Measurements from ENCODE around the gene NQO2.
"Not testable (repeated sequence)": the region's sequence is repeated elsewhere in the genome, so short reads cannot be mapped to it uniquely, and the experiment has no call there.

NQO2 gene

DNA sequence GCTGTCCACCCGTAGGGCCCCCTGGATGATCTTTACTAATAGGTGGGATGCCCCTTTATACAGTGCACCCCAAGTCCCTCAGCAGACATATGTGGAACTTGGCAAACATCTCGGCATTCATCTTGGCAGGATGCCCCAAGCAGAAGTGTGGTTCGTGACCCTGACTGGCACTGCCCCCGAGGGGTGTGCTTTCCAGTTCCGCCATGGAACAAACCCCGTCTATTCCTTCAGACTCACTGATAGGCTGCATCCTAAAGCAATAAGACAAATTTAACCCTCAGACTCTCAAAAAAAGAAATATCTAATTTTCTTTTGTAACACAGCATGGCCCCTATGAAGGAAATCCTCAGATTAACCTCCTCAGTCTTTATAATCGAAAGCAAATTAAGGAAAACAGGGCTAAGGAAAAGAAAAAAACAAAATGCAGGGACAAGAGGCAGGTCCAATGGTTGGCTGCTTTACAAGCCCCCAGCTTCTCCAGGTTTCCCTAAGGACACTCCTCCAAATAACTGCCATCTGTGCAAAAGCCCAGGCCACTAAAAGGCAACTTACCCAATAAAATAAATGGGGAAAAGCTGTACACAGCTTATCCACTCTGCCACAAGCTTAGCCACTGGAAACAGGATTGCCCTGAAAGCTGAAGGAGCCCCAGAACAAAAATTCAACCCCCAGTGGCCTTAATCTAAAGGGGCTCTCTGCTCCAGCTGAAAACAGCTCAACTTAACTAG, 38.1 kb downstream of the NQO2 start:
- no peak for DNase-seq (ENCODE audit: low read depth in 3 of 3)

DNA sequence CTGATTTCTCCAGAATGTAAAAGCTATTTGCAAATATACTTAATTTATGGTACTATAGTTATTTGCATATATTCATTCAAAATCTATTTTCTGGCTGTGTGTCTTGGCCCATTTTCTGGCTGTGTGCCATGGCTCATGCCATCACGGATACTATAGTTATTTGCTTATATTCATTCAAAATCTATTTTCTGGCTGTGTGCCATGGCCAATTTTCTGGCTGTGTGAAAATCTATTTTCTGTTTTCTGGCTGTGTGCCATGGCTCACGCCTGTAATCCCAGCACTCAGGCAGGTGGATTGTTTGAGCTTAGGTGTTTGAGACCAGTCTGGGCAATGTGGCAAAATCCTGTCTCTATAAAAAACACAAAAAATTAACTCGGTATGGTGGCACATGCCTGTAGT, 39.7 kb downstream of the NQO2 start:
- DNase-seq (ENCODE audit: low read depth in 3 of 3), result no peak

DNA sequence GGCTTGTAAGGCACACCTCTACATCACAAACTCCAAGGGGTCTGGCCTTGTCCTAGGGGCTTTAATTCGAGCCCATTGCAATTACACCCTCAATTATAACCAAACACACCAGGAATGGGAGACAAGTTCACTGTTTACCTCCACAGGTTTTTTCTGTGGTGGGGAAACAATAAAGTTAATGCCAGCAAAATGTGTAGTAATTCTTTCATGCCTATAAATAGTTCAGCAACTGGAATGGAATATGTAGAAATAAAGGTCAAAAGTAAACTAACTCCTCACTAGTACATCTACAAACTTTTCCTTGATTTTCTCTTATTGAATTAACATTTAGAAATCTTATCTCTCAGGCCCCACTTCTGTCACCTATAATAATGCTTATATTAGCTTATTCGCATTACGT, 41.5 kb downstream of the NQO2 start:
- DNase-seq (ENCODE audit: low read depth in 3 of 3), result no peak

DNA sequence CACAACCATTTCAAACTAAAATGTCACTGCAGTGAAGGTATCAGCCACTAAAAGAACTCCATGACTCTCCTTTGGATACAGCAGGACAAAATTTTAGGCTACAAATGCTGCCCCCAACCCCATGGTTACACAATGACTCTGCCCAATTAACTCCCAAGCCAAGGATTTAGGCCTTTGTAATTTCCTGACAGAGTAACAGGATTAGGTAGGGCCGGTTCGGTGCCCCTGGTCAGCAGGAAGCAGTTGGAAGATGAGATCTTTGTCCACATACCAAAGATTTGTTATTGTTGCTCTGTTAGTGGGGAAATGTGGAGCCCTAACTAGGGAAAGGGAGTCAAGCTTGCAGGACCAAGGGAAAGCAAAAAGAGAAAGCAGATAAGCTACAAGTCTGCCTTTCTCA, 41.9 kb downstream of the NQO2 start:
- DNase-seq (ENCODE audit: low read depth in 3 of 3), result no peak

DNA sequence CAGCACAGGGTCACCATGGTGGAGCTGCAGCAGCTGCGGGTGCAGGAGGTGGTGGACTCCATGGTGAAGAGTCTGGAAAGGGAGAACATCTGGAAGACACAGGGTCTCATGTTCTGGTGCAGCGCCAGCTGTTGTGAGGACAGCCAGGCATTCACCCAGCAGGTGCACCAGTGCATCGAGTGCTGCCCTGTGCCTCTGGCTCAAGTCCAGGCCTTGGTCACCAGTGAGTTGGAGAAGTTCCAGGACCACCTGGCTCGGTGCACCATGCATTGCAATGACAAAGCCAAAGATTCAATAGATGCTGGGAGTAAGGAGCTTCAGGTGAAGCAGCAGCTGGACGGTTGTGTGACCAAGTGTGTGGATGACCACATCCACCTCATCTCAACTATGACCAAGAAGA, 45.7 kb downstream of the NQO2 start:
- no peak for DNase-seq (ENCODE audit: low read depth in 3 of 3)

DNA sequence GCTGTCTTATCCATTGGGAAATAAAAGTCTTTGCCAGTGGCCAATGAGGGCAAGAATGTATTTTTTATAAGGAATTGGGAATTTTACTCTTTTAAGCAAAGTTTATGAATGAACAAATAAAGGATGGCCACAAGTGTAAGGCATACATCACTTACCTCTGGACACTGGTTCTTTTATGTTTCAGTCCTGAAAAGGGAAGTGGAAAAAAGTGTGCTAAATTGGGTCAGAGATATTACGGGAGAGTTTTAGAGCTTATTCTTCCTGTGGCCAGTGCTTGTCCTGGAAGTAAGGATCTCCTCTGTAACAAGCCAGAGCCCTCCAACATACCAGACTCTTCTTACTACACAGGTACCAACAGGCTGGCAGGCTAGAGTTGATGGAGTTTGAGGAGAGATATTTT, 46.1 kb downstream of the NQO2 start:
- no peak for DNase-seq (ENCODE audit: low read depth in 3 of 3)

DNA sequence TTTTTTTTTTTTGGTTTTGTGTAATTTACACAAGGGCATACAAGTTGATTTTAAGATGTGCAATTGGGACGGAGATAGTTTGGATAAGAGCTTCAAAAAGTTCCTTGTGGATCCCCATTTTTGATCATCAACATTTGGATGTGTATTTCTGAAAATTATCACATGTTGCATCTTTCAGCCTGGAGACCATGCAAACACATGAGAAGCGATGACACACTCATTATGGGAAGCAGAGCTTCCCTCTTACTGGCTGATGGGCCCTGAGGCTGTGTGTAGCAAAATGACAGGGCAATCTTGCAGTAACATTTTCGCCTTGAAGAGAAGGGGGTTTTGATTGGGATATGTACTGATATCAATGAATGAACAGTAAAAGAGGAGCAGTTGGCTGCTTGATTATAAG, 46.6 kb downstream of the NQO2 start:
- DNase-seq (ENCODE audit: low read depth in 3 of 3), result no peak

DNA sequence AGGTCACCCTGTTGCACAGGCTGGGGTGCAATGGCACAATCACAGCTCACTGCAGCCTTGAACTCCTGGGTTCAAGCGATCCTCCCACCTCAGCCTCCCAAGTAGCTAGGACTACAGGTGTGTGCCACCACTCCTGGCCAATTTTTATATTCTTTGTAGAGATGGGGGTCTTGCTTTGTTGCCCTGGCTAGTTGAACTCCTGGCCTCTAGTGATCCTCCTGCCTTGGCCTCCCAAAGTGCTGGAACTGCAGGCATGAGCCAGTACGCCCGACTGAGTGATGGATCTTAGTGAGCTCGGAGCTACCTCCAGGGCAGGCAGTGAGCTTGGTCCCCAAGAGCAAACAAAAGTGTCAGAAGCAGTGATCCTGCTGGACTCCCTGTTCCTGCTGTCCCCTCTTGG, 48.3 kb downstream of the NQO2 start:
- DNase-seq (ENCODE audit: low read depth in 3 of 3), result not testable (repeated sequence)

DNA sequence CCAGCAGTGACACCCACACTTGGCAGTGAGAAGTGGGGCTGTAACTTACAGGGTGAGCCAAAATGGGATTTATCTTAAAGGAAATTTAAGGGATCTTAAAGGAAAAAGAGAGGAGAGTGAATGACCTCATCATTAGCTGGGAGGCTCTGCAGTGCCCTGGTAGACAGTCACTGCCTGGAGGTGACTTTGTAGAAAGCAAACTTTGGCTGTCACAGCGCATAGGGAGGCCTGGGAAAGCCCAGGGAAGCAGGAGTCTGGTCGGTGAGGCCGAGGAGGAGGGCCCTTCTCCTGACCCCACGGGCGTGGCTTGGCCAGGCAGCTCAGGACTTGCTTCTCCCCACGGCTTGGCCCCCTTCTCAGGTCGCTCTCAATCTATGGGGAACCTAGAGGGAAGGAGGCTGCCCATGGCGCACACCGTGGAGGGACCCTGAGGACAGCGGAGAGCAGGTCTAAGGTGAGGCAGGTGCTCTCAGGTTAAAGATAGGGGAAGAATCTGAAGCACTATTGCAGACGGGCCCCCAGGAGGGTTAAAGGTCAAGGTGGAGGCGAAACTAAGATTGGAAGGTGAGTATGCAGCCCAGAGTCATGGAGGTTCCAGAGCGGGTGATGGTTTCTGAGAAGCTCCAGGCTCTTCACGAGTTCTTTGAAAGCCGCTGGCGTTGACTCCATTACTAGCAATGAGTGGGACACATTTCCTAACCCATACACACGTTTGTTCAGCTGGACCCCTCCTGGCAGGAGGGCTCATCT, 53.0 kb downstream of the NQO2 start:
- no peak for DNase-seq (ENCODE audit: low read depth in 3 of 3)

DNA sequence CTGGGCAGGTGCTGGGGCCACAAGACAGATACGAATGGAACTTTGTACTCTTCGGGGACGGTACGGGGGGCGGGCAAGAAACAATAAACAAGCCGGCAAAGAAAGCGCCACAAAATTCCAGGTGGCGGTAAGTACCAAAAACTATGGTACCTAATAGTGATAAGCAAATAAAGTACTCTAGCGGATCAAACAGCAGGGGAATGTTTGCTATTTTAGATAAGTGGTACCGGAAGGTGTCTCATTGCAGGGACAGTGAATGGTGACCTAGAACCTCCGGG, 53.5 kb downstream of the NQO2 start:
- DNase-seq (ENCODE audit: low read depth in 3 of 3), result no peak

DNA sequence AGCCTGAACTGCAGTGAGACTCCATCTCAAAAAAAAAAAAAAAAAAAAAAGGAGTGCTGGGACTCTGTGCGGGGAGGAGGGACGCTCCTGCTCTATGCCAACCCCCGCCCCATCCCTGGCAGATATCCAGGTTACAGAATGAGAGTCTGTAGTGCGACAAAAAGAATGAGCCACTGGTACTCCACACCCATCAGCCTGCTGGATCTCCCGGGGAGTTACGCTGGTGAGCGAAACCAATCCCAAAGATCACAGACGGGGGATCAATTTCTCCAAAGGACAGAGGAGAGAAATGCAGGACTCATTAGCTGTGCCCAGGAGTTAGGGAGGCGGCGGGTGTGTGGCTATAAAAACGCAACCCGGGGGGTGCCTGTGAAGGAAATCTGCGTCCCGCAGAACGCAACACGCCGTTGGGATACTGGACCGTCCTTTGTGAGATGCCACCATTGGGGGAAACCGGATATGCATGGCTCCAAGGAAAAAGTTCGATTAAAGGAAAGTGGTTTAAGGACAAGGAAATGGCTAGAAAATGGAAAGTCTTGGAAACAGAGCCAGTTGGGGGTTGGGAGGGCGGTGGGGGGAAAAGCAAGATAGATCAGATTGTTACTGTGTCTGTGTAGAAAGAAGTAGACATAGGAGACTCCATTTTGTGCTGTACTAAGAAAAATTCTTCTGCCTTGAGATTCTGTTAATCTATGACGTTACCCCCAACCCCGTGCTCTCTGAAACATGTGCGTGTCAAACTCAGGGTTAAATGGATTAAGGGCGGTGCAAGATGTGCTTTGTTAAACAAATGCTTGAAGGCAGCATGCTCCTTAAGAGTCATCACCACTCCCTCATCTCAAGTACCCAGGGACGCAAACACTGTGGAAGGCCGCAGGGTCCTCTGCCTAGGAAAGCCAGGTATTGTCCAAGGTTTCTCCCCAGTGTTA, 54.8 kb downstream of the NQO2 start:
- DNase-seq (ENCODE audit: low read depth in 3 of 3), result not testable (repeated sequence)

DNA sequence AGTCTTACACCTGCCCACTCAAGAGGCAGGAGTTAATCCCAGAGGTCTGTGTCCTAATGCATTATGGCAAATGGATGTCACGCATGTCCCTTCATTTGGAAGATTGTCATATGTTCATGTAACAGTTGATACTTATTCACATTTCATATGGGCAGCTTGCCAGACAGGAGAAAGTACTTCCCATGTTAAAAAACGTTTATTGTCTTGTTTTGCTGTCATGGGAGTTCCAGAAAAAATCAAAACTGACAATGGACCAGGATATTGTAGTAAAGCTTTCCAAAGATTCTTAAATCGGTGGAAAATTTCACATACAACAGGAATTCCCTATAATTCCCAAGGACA, 55.4 kb downstream of the NQO2 start:
- DNase-seq (ENCODE audit: low read depth in 3 of 3), result not testable (repeated sequence)

DNA sequence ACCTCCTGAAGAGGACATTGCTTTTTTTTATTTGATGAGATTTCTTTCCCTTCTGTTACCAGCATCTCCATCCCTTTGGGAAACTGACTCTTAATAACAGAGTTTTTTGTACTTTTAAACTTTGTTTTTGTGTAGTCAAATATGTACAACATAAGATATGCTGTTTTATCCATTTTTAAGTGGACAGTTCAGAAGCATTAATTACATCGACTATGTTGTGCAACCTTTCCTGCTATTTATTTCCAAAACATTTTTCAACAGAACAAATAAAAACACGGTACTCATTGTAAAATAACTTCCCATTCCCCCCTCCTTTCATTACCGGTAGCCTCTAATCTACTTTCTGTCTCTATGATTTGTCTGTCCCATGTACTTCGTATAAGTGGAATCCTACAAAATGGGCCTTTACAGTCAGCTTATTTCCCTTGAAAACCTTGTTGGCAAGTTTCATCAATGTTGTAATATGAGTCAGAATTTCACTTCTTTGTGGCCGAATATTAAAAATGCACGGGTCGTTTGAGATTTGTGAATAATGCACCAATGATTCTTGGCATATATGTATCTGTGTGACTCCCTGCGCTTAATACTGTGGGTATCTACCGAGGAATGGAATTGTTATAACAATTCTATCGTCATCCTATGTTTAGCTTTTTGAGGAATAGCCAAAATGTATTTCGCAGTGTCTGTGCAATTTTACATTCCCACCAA, 57.5 kb downstream of the NQO2 start:
- DNase-seq (ENCODE audit: low read depth in 3 of 3), result no peak

DNA sequence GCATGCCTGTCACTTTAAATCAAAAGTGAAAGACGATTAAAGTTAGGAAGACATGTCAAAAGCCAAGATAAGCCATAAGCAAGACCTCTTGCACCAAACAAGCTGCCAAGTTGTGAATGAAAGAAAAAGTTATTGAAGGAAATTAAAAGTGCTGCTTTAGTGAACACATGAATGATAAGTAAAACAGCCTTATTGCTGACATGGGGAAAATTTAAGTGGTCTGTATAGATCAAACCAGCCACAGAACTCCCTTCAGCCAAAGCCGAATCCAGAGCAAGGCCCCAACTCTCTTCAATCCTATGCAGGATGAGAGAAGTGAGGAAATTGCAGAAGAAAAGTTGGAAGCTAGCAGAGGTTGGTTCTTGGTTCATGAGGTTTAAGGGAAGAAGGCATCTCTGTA, 59.3 kb downstream of the NQO2 start:
- no peak for DNase-seq (ENCODE audit: low read depth in 3 of 3)

DNA sequence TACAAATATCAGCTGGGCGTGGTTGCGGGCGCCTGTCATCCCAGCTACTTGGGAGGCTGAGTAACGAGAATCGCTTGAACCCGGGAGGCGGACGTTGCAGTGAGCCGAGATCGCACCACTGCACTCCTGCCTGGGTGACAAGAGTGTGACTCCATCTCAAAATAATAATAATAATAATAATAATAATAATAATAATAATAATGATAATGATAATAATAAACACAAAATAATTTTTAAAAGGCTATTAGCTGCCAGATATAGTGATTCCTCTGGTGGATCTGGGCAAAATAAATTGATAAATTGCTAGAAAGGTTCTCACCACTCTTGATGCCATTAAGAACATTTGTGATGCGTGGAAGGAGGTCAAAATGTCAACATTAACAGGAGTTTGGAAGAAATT, 60.4 kb downstream of the NQO2 start:
- not testable (repeated sequence) for DNase-seq (ENCODE audit: low read depth in 3 of 3)

DNA sequence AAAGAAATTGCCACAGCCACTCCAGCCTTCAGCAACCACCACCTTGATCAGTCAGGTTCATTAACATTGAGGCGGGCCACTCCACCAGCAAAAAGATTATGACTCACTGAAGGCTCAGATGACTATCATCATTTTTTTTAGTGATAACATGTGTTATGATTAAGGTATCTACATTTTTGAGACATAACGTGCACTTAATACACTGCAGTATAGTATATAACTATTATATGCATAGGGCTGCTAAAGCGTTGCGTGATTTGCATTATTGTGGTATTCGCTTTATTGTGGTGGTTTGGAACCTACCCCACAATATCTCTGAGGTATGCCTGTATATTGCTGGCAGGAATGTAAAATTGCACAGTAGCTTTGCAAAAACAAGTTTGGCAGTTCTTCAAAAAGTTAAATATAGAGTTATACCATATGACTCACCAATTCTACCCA, 61.8 kb downstream of the NQO2 start:
- DNase-seq (ENCODE audit: low read depth in 3 of 3), result no peak

DNA sequence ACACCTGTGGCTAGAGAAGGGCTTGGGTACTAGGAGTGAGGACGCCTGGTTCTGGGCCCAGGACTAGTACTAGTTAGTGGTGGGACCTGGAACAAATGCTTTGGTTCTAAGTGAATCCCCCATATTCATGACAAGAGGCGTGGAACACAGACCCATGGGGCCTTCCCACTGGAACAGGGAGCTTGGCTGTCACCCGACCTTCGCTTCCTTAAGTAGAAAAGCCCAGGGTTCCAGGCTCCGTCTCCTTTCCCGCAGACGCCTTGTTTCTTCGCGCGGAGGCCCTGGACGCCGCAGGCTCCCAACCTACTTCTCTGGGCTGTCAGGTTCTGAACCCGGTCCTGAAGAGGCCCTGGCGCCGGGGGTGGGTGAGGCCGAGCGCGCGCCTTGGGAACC, 63.6 kb downstream of the NQO2 start:
- DNase-seq (ENCODE audit: low read depth in 3 of 3), result not testable (repeated sequence)

DNA sequence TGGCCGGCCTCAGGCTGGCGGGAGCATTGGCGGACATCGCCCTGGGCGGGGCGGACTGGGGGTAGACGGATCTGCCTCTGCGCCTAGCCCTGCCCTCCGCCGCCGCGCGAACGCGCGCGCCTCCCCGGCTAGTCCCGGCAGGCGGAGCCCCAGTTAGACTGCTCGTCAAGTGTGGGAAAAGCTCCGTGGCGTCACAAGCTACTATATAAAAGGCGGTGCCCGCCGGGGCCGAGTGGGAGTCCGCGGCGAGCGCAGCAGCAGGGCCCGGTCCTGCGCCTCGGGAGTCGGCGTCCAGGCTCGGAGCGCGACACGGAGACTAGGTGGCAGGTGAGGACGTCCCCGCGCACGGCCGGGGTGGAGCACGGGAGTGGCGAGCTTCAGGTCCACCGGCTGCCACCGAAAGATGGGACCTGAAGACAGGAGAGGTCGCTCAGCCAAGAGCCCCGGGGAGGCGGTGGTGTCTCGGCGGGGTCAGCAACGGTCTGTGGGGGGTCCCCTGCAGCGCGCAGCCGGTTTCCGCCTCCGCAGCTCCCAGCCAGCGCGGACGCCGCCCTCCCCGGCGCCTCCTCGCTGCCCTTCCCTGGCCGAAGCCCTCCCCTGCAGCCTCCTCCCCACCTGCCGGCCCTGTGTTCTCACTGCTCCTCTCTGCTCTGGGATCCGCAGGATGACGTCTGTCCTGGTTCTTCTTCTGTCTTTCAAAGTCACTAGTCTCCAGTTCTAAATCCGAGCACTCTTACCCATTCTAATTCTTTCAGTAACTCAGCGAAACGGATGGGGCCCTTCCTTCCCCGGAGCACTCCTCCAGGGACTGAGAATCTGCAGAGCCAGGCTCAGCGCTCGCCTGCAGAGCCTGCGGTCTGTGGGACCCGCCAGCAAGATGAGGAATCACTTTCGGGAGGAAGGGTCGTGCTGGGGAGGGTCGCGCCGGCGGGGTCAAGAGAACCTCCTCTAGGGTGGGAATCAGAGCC, 64.3 kb downstream of the NQO2 start:
- peak; percentile 82 to 88 (median 83) for DNase-seq (ENCODE audit: low read depth in 3 of 3)

DNA sequence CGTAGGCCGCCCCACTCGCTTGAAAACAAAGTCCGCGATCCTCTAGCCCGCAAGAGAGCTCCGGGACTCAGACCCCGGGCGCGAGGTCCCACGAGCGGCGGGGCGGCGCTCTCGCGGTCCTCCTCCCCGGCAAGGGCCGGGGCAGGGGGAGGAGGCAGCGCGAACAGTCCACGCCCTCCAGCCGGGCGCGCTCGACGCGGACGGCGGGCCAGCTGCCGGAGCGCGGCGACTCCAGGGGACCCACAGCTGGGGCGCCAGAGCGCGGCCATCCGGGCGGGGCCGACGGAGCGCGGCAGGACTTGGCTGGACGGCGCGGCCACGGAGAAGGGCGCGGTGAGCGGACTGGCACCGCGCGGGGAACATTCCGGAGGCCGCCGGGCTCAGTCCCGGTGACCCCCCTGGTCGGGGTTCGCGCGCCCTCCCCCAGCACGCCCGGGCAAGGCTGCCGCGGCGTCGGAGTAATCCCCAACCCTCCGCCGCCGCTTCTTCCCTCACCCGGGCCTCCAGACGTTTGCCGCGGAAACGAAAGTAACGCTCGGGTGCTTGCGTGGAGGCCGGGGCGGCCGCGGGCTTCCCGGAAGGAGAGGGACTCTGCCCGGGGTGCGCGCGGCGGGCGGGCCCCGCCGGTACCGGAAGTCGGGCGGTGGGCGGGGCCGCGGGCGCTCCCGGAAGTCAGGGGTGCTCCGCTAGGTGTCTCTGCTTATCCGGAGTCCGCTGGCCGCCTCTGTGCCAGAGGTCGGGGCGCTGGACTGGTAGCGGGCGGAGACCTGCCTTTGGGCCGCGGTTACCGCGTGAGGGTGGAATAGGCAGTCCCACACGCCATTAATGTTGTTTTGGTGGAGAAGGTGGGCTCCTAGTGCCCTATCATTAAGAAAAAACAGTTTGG, 68.9 kb downstream of the NQO2 start, which contains the start of gene RIPK1:
TSS of gene RIPK1 (plus strand) at position 166 of the 886 bp plus-strand sequence. CDS start 8,330 bp downstream, outside the sequence.
- peak; percentile 89 to 94 (median 91) for DNase-seq (ENCODE audit: low read depth in 3 of 3)
